HFFc6 (cell line): Measurements from ENCODE around the gene SMIM14. TPM values are rescaled to one million over a fixed set of nuclear protein-coding genes. Genes with fewer than 3 reads are reported as not detected.
A peak's percentile ranks its signal among the peaks of the same experiment; 100 is the strongest.
"Not testable (repeated sequence)": the region's sequence is repeated elsewhere in the genome, so short reads cannot be mapped to it uniquely, and the experiment has no call there.

Experiments
- DNase-seq: peaks from one replicate; pipeline ENCODE4 v3.0.0-alpha.2; 2018
- H3K27ac Mint-ChIP-seq: 2 replicates; pipeline ENCODE4 v1.8.0; 2020; ENCODE audit warnings: mild to moderate bottlenecking, mixed read lengths
- H3K27me3 Mint-ChIP-seq: 2 replicates; pipeline ENCODE4 v1.8.0; 2021; ENCODE audit warnings: mild to moderate bottlenecking, moderate library complexity, mixed read lengths; ENCODE audit not compliant: insufficient read depth
- H3K36me3 Mint-ChIP-seq: 2 replicates; pipeline ENCODE4 v1.8.0; 2021; ENCODE audit warnings: low read depth, mixed read lengths
- H3K4me1 Mint-ChIP-seq: 2 replicates; pipeline ENCODE4 v1.8.0; 2020; ENCODE audit warnings: low read depth, mixed read lengths
- H3K4me3 Mint-ChIP-seq: 2 replicates; pipeline ENCODE4 v1.8.0; 2020; ENCODE audit warnings: mild to moderate bottlenecking, moderate library complexity, mixed read lengths
- H3K9me3 Mint-ChIP-seq: 2 replicates; pipeline ENCODE4 v1.8.0; 2020; ENCODE audit warnings: mild to moderate bottlenecking, mixed read lengths
- CTCF ChIP-seq: fragments of 200-600 bp; sonication (generic); IDR thresholded peaks from 2 replicates; pipeline ENCODE4 v1.5.0; 2021; ENCODE audit warnings: antibody characterized with exemption, mild to moderate bottlenecking
- total RNA-seq, 6 experiments: library from RNA; stranded (reverse); fragmentation: NEBNext Ultra II Directional; extraction: Animal tissue kit (Norgen Biotek cat#: 25700); gene quantifications; 2 replicates in 1 of 6; 3 replicates in 5 of 6; pipeline ENCODE4 v1.2.3, GENCODE V29; 2021

SMIM14 gene
- total RNA-seq, 6 experiments from 2014 or later, result 26.6 to 35.0 (median 29.2) TPM

- peaks cover 15% of the 10 kb centered on the region for H3K36me3 Mint-ChIP-seq
- H3K27me3 Mint-ChIP-seq, result no peaks in the 10 kb centered on the region; the same call in 1 of the 2 replicates
Measured at GRCh38 chr4:39541987-39542610, 96.6 kb downstream of the SMIM14 start.

GRCh38 chr4:39539089-39539611 is 99.5 kb downstream of the SMIM14 start:
- no peak for TF ChIP-seq CTCF
- H3K27ac Mint-ChIP-seq, result peak overlapping the region; percentile 93
- H3K4me3 Mint-ChIP-seq, result no peak overlapping the region; the same call in 1 of the 2 replicates
- peaks cover 40% of the 10 kb centered on the region for H3K4me1 Mint-ChIP-seq
- no peaks in the 10 kb centered on the region; the same call in 1 of the 2 replicates for H3K27me3 Mint-ChIP-seq
- no peaks in the 10 kb centered on the region; the same call in 1 of the 2 replicates for H3K9me3 Mint-ChIP-seq
- DNase-seq, result no peak
- H3K36me3 Mint-ChIP-seq, result peaks cover 26% of the 10 kb centered on the region

More at GRCh38 chr4:39541987-39542610, 96.6 kb downstream of the SMIM14 start:
- Mint-ChIP-seq H3K9me3 (no peaks in the 10 kb centered on the region; the same call in 1 of the 2 replicates), H3K4me1 (peaks cover 57% of the 10 kb centered on the region), H3K27ac (no peak overlapping the region), H3K4me3 (no peak overlapping the region)
- no peak for TF ChIP-seq CTCF
- no peak for DNase-seq

GRCh38 chr4:39533541-39533940 is 105.1 kb downstream of the SMIM14 start:
- no peak for DNase-seq
- TF ChIP-seq CTCF, result no peak
- Mint-ChIP-seq H3K9me3 (peaks cover 33% of the 10 kb centered on the region), H3K36me3 (peaks cover 53% of the 10 kb centered on the region), H3K4me3 (no peak overlapping the region), H3K27ac (no peak overlapping the region), H3K27me3 (no peaks in the 10 kb centered on the region; the same call in 1 of the 2 replicates), H3K4me1 (peaks cover 1% of the 10 kb centered on the region)

- Mint-ChIP-seq H3K9me3 (peaks cover 33% of the 10 kb centered on the region), H3K36me3 (peaks cover 57% of the 10 kb centered on the region)
- H3K27ac Mint-ChIP-seq, H3K27me3 Mint-ChIP-seq, DNase-seq, H3K4me3 Mint-ChIP-seq, H3K4me1 Mint-ChIP-seq: not testable (repeated sequence)
Measured at GRCh38 chr4:39532237-39532636, 106.4 kb downstream of the SMIM14 start.

- Mint-ChIP-seq H3K4me3 (no peak overlapping the region), H3K4me1 (peaks cover 12% of the 10 kb centered on the region), H3K27me3 (peaks cover 5% of the 10 kb centered on the region), H3K27ac (no peak overlapping the region), H3K9me3 (peaks cover 33% of the 10 kb centered on the region), H3K36me3 (peaks cover 66% of the 10 kb centered on the region)
- DNase-seq, result no peak
- no peak for TF ChIP-seq CTCF
Measured at GRCh38 chr4:39530682-39531081, 108.0 kb downstream of the SMIM14 start.

- no peak for DNase-seq
- H3K9me3 Mint-ChIP-seq, result peaks cover 33% of the 10 kb centered on the region
- peaks cover 5% of the 10 kb centered on the region for H3K27me3 Mint-ChIP-seq
- H3K4me1 Mint-ChIP-seq, result peaks cover 19% of the 10 kb centered on the region
- no peak overlapping the region for H3K27ac Mint-ChIP-seq
- TF ChIP-seq CTCF, result no peak
- H3K4me3 Mint-ChIP-seq, result no peak overlapping the region
- peaks cover 67% of the 10 kb centered on the region for H3K36me3 Mint-ChIP-seq
Measured at GRCh38 chr4:39529534-39529933, 109.1 kb downstream of the SMIM14 start.
